KMS-11 (cell line): ENCODE measurements around the gene CACNA1F.

Source experiments
- H2AFZ ChIP-seq: fragments of 200-600 bp; sonication (generic); 2 replicates; pipeline ENCODE4 v1.6.1; 2016; ENCODE audit warnings: antibody characterized with exemption, mixed run types, low read depth
- H3K27ac ChIP-seq: fragments of 200-600 bp; sonication (generic); 2 replicates; pipeline ENCODE4 v1.6.1; 2016; ENCODE audit warnings: mild to moderate bottlenecking, mixed run types
- H3K27me3 ChIP-seq: fragments of 200-600 bp; sonication (generic); 2 replicates; pipeline ENCODE4 v1.6.1; 2017; ENCODE audit warnings: mild to moderate bottlenecking, low read depth, mixed run types, moderate library complexity; ENCODE audit not compliant: insufficient read depth
- H3K36me3 ChIP-seq: fragments of 200-600 bp; sonication (generic); 2 replicates; pipeline ENCODE4 v1.6.1; 2017; ENCODE audit warnings: mild to moderate bottlenecking, mixed run types; ENCODE audit not compliant: insufficient read depth
- H3K4me1 ChIP-seq: fragments of 200-600 bp; sonication (generic); 2 replicates; pipeline ENCODE4 v1.6.1; 2016; ENCODE audit warnings: mild to moderate bottlenecking, low read depth, mixed run types; ENCODE audit not compliant: poor library complexity, severe bottlenecking
- H3K4me2 ChIP-seq: fragments of 200-600 bp; sonication (generic); 2 replicates; pipeline ENCODE4 v1.7.0; 2016; ENCODE audit warnings: mild to moderate bottlenecking, mixed run types
- H3K4me3 ChIP-seq: fragments of 200-600 bp; sonication (generic); IDR thresholded peaks from 2 replicates; pipeline ENCODE4 v1.6.1; 2017; ENCODE audit warnings: low read depth, low read length, mixed read lengths; ENCODE audit not compliant: insufficient read depth
- H3K79me2 ChIP-seq: fragments of 200-600 bp; sonication (generic); 2 replicates; pipeline ENCODE4 v1.6.1; 2016; ENCODE audit warnings: low read depth, mixed run types; ENCODE audit not compliant: insufficient read depth
- H3K9ac ChIP-seq: fragments of 200-600 bp; sonication (generic); 2 replicates; pipeline ENCODE4 v1.6.1; 2016; ENCODE audit warnings: mild to moderate bottlenecking, mixed run types
- H4K20me1 ChIP-seq: fragments of 200-600 bp; sonication (generic); 2 replicates; pipeline ENCODE4 v1.6.1; 2016; ENCODE audit warnings: mild to moderate bottlenecking, mixed run types; ENCODE audit not compliant: insufficient read depth
- CTCF ChIP-seq: fragments of 200-600 bp; sonication (generic); conservative IDR thresholded peaks from 2 replicates; pipeline ENCODE4 v1.6.1; 2017; ENCODE audit warnings: low read depth, mild to moderate bottlenecking, antibody characterized with exemption, low read length, moderate library complexity, mixed read lengths

The CACNA1F gene

GRCh38 chrX:49268702-49269009, 35.5 kb upstream of the CACNA1F start:
- Histone ChIP-seq H3K4me1 (peaks cover 19% of the 10 kb centered on the region), H2AFZ (peak overlapping the region; percentile 62), H3K4me3 (no peak overlapping the region), H4K20me1 (no peaks in the 10 kb centered on the region), H3K27me3 (no peaks in the 10 kb centered on the region), H3K4me2 (peak overlapping the region; percentile 56), H3K27ac (peak overlapping the region; percentile 74), H3K79me2 (peaks cover 7% of the 10 kb centered on the region; the same call in 1 of the 2 replicates), H3K9ac (peak overlapping the region; percentile 85), H3K36me3 (no peaks in the 10 kb centered on the region)
- no peak for TF ChIP-seq CTCF

DNA sequence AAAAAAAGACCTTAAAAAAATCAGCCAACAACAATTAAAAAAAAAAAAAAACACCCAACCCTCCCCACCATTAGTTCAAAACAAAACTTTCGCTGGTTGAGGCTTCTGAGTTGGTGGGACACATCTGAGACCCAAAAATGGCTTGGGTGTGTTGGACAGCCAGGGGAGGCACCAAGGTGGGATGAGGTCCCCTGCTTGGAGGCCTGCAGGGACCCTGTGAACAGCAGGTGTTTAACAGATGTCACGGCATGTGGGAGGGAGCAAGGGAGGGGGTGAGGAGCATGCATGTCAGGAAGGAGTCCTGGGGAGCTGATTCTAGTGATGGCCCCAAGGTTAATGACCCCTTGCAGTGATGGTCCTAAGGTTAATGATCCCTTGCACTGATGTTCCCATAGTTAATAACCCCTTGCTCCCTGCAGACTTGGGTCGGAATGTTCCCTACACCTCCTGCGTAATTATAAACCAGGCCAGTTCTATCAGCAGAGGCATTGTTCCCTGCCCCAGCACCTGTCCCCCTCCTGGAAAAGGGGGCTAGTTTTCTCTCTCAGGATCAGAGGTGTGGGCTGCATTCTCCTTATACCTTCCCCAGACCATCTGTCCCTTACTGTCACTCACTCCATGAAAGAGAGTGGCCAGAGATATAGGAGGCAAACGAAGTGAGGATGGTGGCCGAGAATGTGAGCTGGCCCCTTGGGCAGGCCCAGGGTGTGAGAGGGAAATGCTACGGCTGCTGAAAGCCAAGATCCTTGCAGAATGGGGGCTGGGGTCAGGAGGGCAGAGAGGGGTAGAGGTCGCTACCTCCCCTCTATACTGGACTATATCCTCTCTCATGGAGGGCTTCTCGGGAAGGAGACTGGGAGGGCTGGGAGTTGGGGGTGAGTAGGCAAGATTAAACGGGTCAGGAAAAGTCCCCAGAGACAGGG, 33.6 kb upstream of the CACNA1F start:
- no peak overlapping the region for H3K9ac ChIP-seq
- H3K27ac ChIP-seq: no peak overlapping the region
- no peak for TF ChIP-seq CTCF
- H3K36me3 ChIP-seq: no peaks in the 10 kb centered on the region
- H4K20me1 ChIP-seq: no peaks in the 10 kb centered on the region
- H3K4me3 ChIP-seq: no peak overlapping the region
- no peak overlapping the region for H3K4me2 ChIP-seq
- H3K4me1 ChIP-seq: peaks cover 19% of the 10 kb centered on the region
- no peaks in the 10 kb centered on the region for H3K27me3 ChIP-seq
- no peak overlapping the region for H2AFZ ChIP-seq
- peaks cover 7% of the 10 kb centered on the region; the same call in 1 of the 2 replicates for H3K79me2 ChIP-seq

- H3K4me3 ChIP-seq: no peak within 1 kb of the TSS
Observed at GRCh38 chrX:49264460-49264859, 31.3 kb upstream of the CACNA1F start, which contains the start of gene FOXP3. Gene FOXP3 (minus strand): TSS chrX:49264710. CDS start chrX:49258505, 6,205 bp downstream.

GRCh38 chrX:49263631-49264030, 30.5 kb upstream of the CACNA1F start:
- Histone ChIP-seq H3K4me1 (peaks cover 7% of the 10 kb centered on the region), H3K9ac (no peak overlapping the region), H2AFZ (no peak overlapping the region), H3K27ac (no peak overlapping the region), H3K79me2 (no peaks in the 10 kb centered on the region), H3K27me3 (no peaks in the 10 kb centered on the region), H3K4me2 (no peak overlapping the region), H4K20me1 (no peaks in the 10 kb centered on the region), H3K36me3 (no peaks in the 10 kb centered on the region), H3K4me3 (no peak overlapping the region)
- no peak for TF ChIP-seq CTCF

More at GRCh38 chrX:49264460-49264859, 31.3 kb upstream of the CACNA1F start, which contains the start of gene FOXP3:
- TF ChIP-seq CTCF: no peak
- H3K4me2 ChIP-seq: no peak within 1 kb of the TSS
- H4K20me1 ChIP-seq: no peaks in the 10 kb centered on the region
- H3K36me3 ChIP-seq: no peaks in the 10 kb centered on the region
- no peak within 1 kb of the TSS for H3K9ac ChIP-seq
- H3K4me1 ChIP-seq: peaks cover 7% of the 10 kb centered on the region
- no peak within 1 kb of the TSS for H3K27ac ChIP-seq
- no peaks in the 10 kb centered on the region for H3K27me3 ChIP-seq
- no peaks in the 10 kb centered on the region for H3K79me2 ChIP-seq
- no peak within 1 kb of the TSS for H2AFZ ChIP-seq
